Endothelial cell of umbilical vein (primary cell): ENCODE data around the gene ZNF768. TPM values are rescaled to one million over a fixed set of nuclear protein-coding genes. Genes with fewer than 3 reads are reported as not detected.
A peak's percentile ranks its signal among the peaks of the same experiment; 100 is the strongest.

Experiments
- BruUV-seq: library from RNA; stranded (reverse); fragments of 400-500 nt; replicated peaks from 2 replicates; lab custom pipeline; 2021; lab: Mats Ljungman, UMichigan
- CTCF ChIA-PET: fragments of 300-600, 350-600 bp; sonication (Branson Sonifier 250); formaldehyde crosslinking; loops from one replicate; lab custom pipeline; 2021; ENCODE audit warnings: antibody characterized with exemption, inconsistent platforms; lab: Charles Lee
- POLR2A ChIA-PET: fragments of 300-600, 350-600 bp; sonication (Branson Sonifier 250); formaldehyde crosslinking; loops from one replicate; lab custom pipeline; 2021; ENCODE audit warnings: antibody characterized with exemption, inconsistent platforms; lab: Charles Lee
- DNase-seq: peaks from one replicate; pipeline ENCODE4 v3.0.0-alpha.2; 2011; ENCODE audit warnings: low read depth, low spot score
- FAIRE-seq: peaks from 2 replicates; lab custom pipeline; 2011; peaks lifted over from hg19 to GRCh38; lab: Jason Lieb, UNC
- H2AFZ ChIP-seq: 2 replicates; pipeline ENCODE4 v1.6.0; 2012; ENCODE audit warnings: low read depth, low read length, control low read depth, inconsistent platforms
- H3K27ac ChIP-seq: 2 replicates; pipeline ENCODE4 v1.5.1; 2011; ENCODE audit warnings: low read depth, mild to moderate bottlenecking, control low read depth, low read length, moderate library complexity; ENCODE audit not compliant: insufficient read depth
- H3K27me3 ChIP-seq, 2 experiments: 2 replicates each; pipeline versions ENCODE4 v1.6.0 to v1.6.1; 2011; ENCODE audit warnings: low read length in 2 of 2, mixed read lengths in 1 of 2; ENCODE audit not compliant: control insufficient read depth in 2 of 2, insufficient read depth in 2 of 2
- H3K36me3 ChIP-seq, 2 experiments: 2 replicates in 1 of 2; 3 replicates in 1 of 2; pipeline ENCODE4 v1.5.1; 2011; ENCODE audit warnings: low read length in 2 of 2, mild to moderate bottlenecking in 1 of 2, moderate library complexity in 1 of 2; ENCODE audit not compliant: control insufficient read depth in 2 of 2, insufficient read depth in 2 of 2; ENCODE audit errors: extremely low read depth in 1 of 2
- H3K4me1 ChIP-seq: 3 replicates; pipeline ENCODE4 v1.5.1; 2011; ENCODE audit warnings: mild to moderate bottlenecking, low read length; ENCODE audit not compliant: control insufficient read depth, insufficient read depth; ENCODE audit errors: extremely low read depth
- H3K4me2 ChIP-seq: 2 replicates; pipeline ENCODE4 v1.6.1; 2011; ENCODE audit warnings: low read length, control low read depth, mixed read lengths; ENCODE audit not compliant: insufficient read depth
- H3K4me3 ChIP-seq, 3 experiments: fragments of 200-600 bp in 1 of 3; sonication (generic), shearing (Covaris generic) in 1 of 3; replicated peaks in 1 of 3; 2 replicates each; pipeline ENCODE4 v1.5.1; 2011 to 2016; ENCODE audit warnings: control low read depth in 3 of 3, low read length in 3 of 3, mild to moderate bottlenecking in 2 of 3, inconsistent platforms in 1 of 3, low read depth in 1 of 3, moderate library complexity in 1 of 3; ENCODE audit not compliant: insufficient read depth in 1 of 3
- H3K79me2 ChIP-seq: 2 replicates; pipeline ENCODE4 v1.6.0; 2012; ENCODE audit warnings: low read length, inconsistent platforms; ENCODE audit not compliant: control insufficient read depth, insufficient read depth
- H3K9ac ChIP-seq: replicated peaks from 2 replicates; pipeline ENCODE3; 2011; ENCODE audit warnings: low read length, control low read depth; ENCODE audit not compliant: insufficient read depth; ENCODE audit errors: extremely low read depth
- H3K9me1 ChIP-seq: replicated peaks from 3 replicates; pipeline ENCODE4 v1.6.0; 2011; ENCODE audit warnings: mild to moderate bottlenecking, low read length; ENCODE audit not compliant: control insufficient read depth, insufficient read depth; ENCODE audit errors: extremely low read depth
- H3K9me3 ChIP-seq: replicated peaks from 2 replicates; pipeline ENCODE4 v1.5.1; 2012; ENCODE audit warnings: low read length, inconsistent platforms; ENCODE audit not compliant: control insufficient read depth, insufficient read depth
- H4K20me1 ChIP-seq: replicated peaks from 2 replicates; pipeline ENCODE3; 2011; ENCODE audit warnings: mild to moderate bottlenecking, low read length; ENCODE audit not compliant: control insufficient read depth, insufficient read depth; ENCODE audit errors: extremely low read depth
- EZH2 ChIP-seq: IDR thresholded peaks from 2 replicates; pipeline ENCODE4 v1.6.1; 2012; ENCODE audit warnings: borderline replicate concordance, low read depth, mild to moderate bottlenecking, moderate library complexity, low read length, inconsistent platforms; ENCODE audit not compliant: severe bottlenecking
- FOS ChIP-seq: IDR thresholded peaks from 2 replicates; pipeline ENCODE4 v1.6.1; 2011; ENCODE audit warnings: mild to moderate bottlenecking, low read length, moderate library complexity, borderline replicate concordance; ENCODE audit not compliant: insufficient read depth
- GATA2 ChIP-seq: IDR thresholded peaks from 2 replicates; pipeline ENCODE4 v1.7.0; 2011; ENCODE audit warnings: low read depth, mild to moderate bottlenecking, moderate library complexity, mixed read lengths, low read length; ENCODE audit not compliant: insufficient read length, insufficient read depth
- JUN ChIP-seq: IDR thresholded peaks from 2 replicates; pipeline ENCODE4 v1.6.1; 2011; ENCODE audit warnings: borderline replicate concordance, low read depth; ENCODE audit not compliant: insufficient read length, insufficient read depth
- MAX ChIP-seq: IDR thresholded peaks from 2 replicates; pipeline ENCODE4 v1.6.1; 2011; ENCODE audit not compliant: insufficient read depth, insufficient read length
- MYC ChIP-seq: IDR thresholded peaks from one replicate; pipeline ENCODE4 v1.6.1; 2011; ENCODE audit warnings: mild to moderate bottlenecking, low read depth, low read length
- POLR2A ChIP-seq: IDR thresholded peaks from 2 replicates; pipeline ENCODE4 v1.6.1; 2012; ENCODE audit warnings: low read depth, mild to moderate bottlenecking, control low read depth, low read length
- POLR2AphosphoS5 ChIP-seq: IDR thresholded peaks from 2 replicates; pipeline ENCODE4 v1.6.1; 2012; ENCODE audit warnings: low read depth, mild to moderate bottlenecking, control low read depth, low read length, moderate library complexity; ENCODE audit not compliant: insufficient read depth
- dilution Hi-C: fragments of 300-500 bp; cut with MboI; formaldehyde crosslinking; loops from one replicate; pipeline ENCODE4 v1.15.0; 2019; ENCODE audit warnings: low sequenced_read_pairs; ENCODE audit not compliant: extremely low pct_ligation_motif_present
- intact Hi-C: fragments of 100-400 bp; cut with micrococcal nuclease; formaldehyde crosslinking; loops from one replicate; pipeline ENCODE4 v1.10.0; 2022
- polyA plus RNA-seq, 4 experiments: library from polyadenylated mRNA; depleted of rRNA in 3 of 4; stranded (reverse) in 3 of 4; unstranded in 1 of 4; fragments of >200 nt; gene quantifications; 2 replicates each; pipeline versions ENCODE4 v1.2.1 to v1.2.3, GENCODE V29; 2011 to 2012; ENCODE audit warnings: missing spikeins in 1 of 4
- total RNA-seq: library from RNA; stranded (reverse); gene quantifications from 2 replicates; pipeline ENCODE4 v1.2.3, GENCODE V29; 2021
- TF ChIP-seq, protein P1 (sequence below), 2 donors: IDR thresholded peaks; 1 replicate in 1 of 2; 2 replicates in 1 of 2; pipeline ENCODE4 v1.5.1; 2011; ENCODE audit warnings: low read length in 2 of 2, mild to moderate bottlenecking in 2 of 2, moderate library complexity in 2 of 2, control low read depth in 1 of 2, inconsistent platforms in 1 of 2, low read depth in 1 of 2; ENCODE audit not compliant: insufficient read depth in 1 of 2; ENCODE audit errors: extremely low read depth in 1 of 2

ZNF768 gene
- total and polyA plus RNA-seq, 2 donors (not counting 3 experiments of a cell fraction or from before 2014, with no cell fraction given), result 24.2 to 24.7 TPM

- H3K27ac ChIP-seq, result peak overlapping the region; percentile 2
- no TSS peak for BruUV-seq
- no peaks in the 10 kb centered on the region for H3K9me1 ChIP-seq
- TF ChIP-seq POLR2AphosphoS5 (peak; percentile 13), POLR2A (peak; percentile 39), MYC (no peak), EZH2 (no peak)
- FAIRE-seq (peak; percentile 63), DNase-seq (peak; percentile 31)
- POLR2A ChIA-PET, result no interaction called here
- H3K79me2 ChIP-seq, result peaks cover 11% of the 10 kb centered on the region
- H3K9me3 ChIP-seq, result no peaks in the 10 kb centered on the region
- peak overlapping the region; percentile 51 for H3K9ac ChIP-seq
- CTCF ChIA-PET, result interaction anchor here (1.0 to 1.8 kb wide), 4 partner anchors 26 to 132 kb away, joined by 3 to 6 read pairs (median 4); partner anchors contain the start of genes DCTPP1 and ZNF747
- no peaks in the 10 kb centered on the region for H4K20me1 ChIP-seq
- dilution Hi-C loops, result no loop called here
- H3K4me2 ChIP-seq, result peak overlapping the region; percentile 56
- H3K27me3 ChIP-seq, result peaks cover 0 to 4% of the 10 kb centered on the region in 2 experiments
- peak overlapping the region in 2 of 3 experiments; percentile 45 to 52 for H3K4me3 ChIP-seq
- H3K4me1 ChIP-seq, result peaks cover 9% of the 10 kb centered on the region
- H2AFZ ChIP-seq, result peak overlapping the region; percentile 97
- H3K36me3 ChIP-seq, result no peaks in the 10 kb centered on the region
- intact Hi-C loops, result no loop called here
These were observed 34.9 kb upstream of the ZNF768 start for GRCh38 chr16:30561089-30561816.

- no TSS peak for BruUV-seq
- Histone ChIP-seq H3K79me2 (peaks cover 17% of the 10 kb centered on the region), H3K27me3 (no peaks in the 10 kb centered on the region), H4K20me1 (no peaks in the 10 kb centered on the region), H3K4me3 (no peak overlapping the region), H3K27ac (no peak overlapping the region), H3K9me3 (no peaks in the 10 kb centered on the region), H3K9me1 (no peaks in the 10 kb centered on the region), H3K36me3 (peaks cover 3 to 9% of the 10 kb centered on the region in 2 experiments), H2AFZ (no peak overlapping the region), H3K9ac (no peak overlapping the region), H3K4me1 (peaks cover 11% of the 10 kb centered on the region), H3K4me2 (no peak overlapping the region)
- intact Hi-C loops (no loop called here), dilution Hi-C loops (no loop called here)
- CTCF ChIA-PET, result no interaction called here
- POLR2A ChIA-PET, result no interaction called here
- TF ChIP-seq JUN (no peak), MYC (no peak), POLR2A (no peak), MAX (no peak), GATA2 (no peak), EZH2 (no peak), FOS (no peak), POLR2AphosphoS5 (no peak)
- TF ChIP-seq, protein P1, sequence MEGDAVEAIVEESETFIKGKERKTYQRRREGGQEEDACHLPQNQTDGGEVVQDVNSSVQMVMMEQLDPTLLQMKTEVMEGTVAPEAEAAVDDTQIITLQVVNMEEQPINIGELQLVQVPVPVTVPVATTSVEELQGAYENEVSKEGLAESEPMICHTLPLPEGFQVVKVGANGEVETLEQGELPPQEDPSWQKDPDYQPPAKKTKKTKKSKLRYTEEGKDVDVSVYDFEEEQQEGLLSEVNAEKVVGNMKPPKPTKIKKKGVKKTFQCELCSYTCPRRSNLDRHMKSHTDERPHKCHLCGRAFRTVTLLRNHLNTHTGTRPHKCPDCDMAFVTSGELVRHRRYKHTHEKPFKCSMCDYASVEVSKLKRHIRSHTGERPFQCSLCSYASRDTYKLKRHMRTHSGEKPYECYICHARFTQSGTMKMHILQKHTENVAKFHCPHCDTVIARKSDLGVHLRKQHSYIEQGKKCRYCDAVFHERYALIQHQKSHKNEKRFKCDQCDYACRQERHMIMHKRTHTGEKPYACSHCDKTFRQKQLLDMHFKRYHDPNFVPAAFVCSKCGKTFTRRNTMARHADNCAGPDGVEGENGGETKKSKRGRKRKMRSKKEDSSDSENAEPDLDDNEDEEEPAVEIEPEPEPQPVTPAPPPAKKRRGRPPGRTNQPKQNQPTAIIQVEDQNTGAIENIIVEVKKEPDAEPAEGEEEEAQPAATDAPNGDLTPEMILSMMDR (IDR thresholded peaks at IDR 0.05; ENCODE audit: extremely low read depth in 1 of 2, insufficient read depth in 1 of 2, low read depth in 1 of 2, low read length in 2 of 2), result no peak
- no peak for FAIRE-seq
- no peak for DNase-seq
These were observed 33.3 kb upstream of the ZNF768 start for GRCh38 chr16:30559690-30560089.
